ENCODE results near the gene GLB1L3. TPM values are rescaled to one million over a fixed set of nuclear protein-coding genes. Genes with fewer than 3 reads are reported as not detected.

Gene GLB1L3
- polyA plus RNA-seq, 1 donor (not counting 4 experiments of a cell fraction or from before 2014, with no cell fraction given): 3.0 TPM

DNA sequence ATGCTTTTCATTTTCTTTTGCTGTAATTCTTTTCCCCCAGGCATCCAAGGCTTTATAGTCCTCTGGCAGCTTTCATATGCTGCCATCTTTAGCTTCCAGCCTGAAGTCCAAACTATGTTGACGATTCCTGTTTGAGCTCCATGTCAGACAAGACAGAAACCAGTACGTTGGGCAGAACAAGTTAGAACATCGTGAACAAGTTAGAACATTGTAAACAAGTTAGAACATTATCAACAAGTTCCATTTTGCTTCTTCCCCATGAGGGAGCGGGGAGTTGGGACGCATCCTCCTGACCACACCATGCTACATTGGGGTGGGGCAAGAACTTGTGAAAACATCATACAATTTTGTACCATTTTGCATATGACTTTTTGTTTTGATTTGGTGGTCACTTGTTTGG lies 79.5 kb downstream of the GLB1L3 start:
- Histone ChIP-seq H3K79me2 (ENCODE audit: control insufficient read depth, insufficient read depth, low read length) (no peaks in the 10 kb centered on the region), H3K4me3 (ENCODE audit: control insufficient read depth in 2 of 3, extremely low read depth in 1 of 3, insufficient read depth in 2 of 3, low read depth in 1 of 3, low read length in 3 of 3) (no peak overlapping the region), H3K4me2 (ENCODE audit: control insufficient read depth, extremely low read depth, insufficient read depth, low read depth, low read length) (no peak overlapping the region), H3K9me1 (ENCODE audit: control insufficient read depth, extremely low read depth, insufficient read depth, low read length) (no peaks in the 10 kb centered on the region), H4K20me1 (ENCODE audit: control insufficient read depth, extremely low read depth, insufficient read depth, low read length) (no peaks in the 10 kb centered on the region), H2AFZ (ENCODE audit: control insufficient read depth, low read length) (no peak overlapping the region), H3K27me3 (ENCODE audit: control insufficient read depth, extremely low read depth, insufficient read depth, low read length) (no peaks in the 10 kb centered on the region), H3K9ac (ENCODE audit: control insufficient read depth, extremely low read depth, insufficient read depth, low read length) (no peak overlapping the region), H3K4me1 (ENCODE audit: control insufficient read depth, extremely low read depth, insufficient read depth, low read length) (no peaks in the 10 kb centered on the region), H3K36me3 (ENCODE audit: control insufficient read depth in 2 of 2, extremely low read depth in 1 of 2, insufficient read depth in 2 of 2, low read length in 2 of 2) (no peaks in the 10 kb centered on the region), H3K9me3 (ENCODE audit: control insufficient read depth, low read depth, low read length) (no peaks in the 10 kb centered on the region), H3K27ac (ENCODE audit: control insufficient read depth, insufficient read depth, low read length) (no peak overlapping the region)
- DNase-seq (ENCODE audit: low read depth, low spot score): no peak
- dilution Hi-C loops (cut with MboI; ENCODE audit: extremely low pct_ligation_motif_present, low sequenced_read_pairs): no loop called here
- TF ChIP-seq, protein P1, sequence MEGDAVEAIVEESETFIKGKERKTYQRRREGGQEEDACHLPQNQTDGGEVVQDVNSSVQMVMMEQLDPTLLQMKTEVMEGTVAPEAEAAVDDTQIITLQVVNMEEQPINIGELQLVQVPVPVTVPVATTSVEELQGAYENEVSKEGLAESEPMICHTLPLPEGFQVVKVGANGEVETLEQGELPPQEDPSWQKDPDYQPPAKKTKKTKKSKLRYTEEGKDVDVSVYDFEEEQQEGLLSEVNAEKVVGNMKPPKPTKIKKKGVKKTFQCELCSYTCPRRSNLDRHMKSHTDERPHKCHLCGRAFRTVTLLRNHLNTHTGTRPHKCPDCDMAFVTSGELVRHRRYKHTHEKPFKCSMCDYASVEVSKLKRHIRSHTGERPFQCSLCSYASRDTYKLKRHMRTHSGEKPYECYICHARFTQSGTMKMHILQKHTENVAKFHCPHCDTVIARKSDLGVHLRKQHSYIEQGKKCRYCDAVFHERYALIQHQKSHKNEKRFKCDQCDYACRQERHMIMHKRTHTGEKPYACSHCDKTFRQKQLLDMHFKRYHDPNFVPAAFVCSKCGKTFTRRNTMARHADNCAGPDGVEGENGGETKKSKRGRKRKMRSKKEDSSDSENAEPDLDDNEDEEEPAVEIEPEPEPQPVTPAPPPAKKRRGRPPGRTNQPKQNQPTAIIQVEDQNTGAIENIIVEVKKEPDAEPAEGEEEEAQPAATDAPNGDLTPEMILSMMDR (optimal IDR thresholded peaks at IDR 0.05 in 1 of 3, IDR thresholded peaks at IDR 0.05 in 1 of 3, conservative IDR thresholded peaks at IDR 0.05 in 1 of 3; ENCODE audit: extremely low read depth in 1 of 3, insufficient read depth in 2 of 3, low read length in 3 of 3): no peak
- no peak for TF ChIP-seq EZH2 (IDR thresholded peaks at IDR 0.05; ENCODE audit: low read length)
- peak; percentile 29 for FAIRE-seq

DNA sequence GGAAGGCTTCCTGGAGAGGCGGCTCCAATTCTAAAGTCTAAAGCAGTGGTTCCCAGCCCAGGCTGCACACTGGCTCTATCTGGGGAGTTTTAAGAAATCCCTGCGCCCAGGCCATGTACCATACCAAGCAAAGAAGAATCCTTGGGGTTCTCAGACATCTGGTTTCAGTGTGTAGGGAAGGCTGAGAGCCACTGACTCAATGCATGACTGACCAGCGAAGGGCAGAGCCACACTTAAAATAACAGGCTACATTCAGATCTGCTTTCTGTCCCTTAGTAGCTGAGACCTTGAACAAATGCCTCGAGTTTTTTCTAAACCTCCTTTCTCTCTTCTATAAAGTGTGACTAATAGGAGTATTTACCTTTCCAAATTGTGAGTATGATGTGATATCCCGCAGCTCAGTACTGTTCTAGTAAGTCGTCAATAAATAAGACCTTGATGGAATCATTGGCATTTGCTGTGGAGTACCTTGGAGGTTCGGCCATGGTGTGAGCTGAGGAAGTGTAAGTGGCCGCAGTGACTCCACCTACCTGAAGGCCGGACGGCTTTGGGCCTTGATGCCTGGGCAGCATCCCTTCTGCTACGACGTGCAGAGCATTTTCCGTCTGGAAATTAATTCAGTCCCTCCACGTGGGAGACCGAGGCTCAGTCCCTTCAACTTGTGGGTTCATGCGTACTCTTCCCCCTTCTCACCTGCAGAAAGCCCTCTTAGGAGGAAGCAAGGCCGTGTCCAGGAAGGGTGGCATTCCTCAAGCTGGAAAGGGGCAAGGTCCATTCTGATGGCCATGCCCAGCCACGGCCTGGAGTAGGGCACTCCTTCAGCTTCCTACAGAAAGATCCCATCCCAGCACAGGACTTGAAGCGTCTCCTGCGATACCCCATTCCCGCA lies 80.7 kb downstream of the GLB1L3 start:
- Histone ChIP-seq H3K36me3 (ENCODE audit: control insufficient read depth in 2 of 2, extremely low read depth in 1 of 2, insufficient read depth in 2 of 2, low read length in 2 of 2) (no peaks in the 10 kb centered on the region), H2AFZ (ENCODE audit: control insufficient read depth, low read length) (no peak overlapping the region), H3K79me2 (ENCODE audit: control insufficient read depth, insufficient read depth, low read length) (no peaks in the 10 kb centered on the region), H4K20me1 (ENCODE audit: control insufficient read depth, extremely low read depth, insufficient read depth, low read length) (no peaks in the 10 kb centered on the region), H3K27me3 (ENCODE audit: control insufficient read depth, extremely low read depth, insufficient read depth, low read length) (no peaks in the 10 kb centered on the region), H3K4me2 (ENCODE audit: control insufficient read depth, extremely low read depth, insufficient read depth, low read depth, low read length) (no peak overlapping the region), H3K9me3 (ENCODE audit: control insufficient read depth, low read depth, low read length) (no peaks in the 10 kb centered on the region), H3K27ac (ENCODE audit: control insufficient read depth, insufficient read depth, low read length) (no peak overlapping the region), H3K9ac (ENCODE audit: control insufficient read depth, extremely low read depth, insufficient read depth, low read length) (no peak overlapping the region), H3K9me1 (ENCODE audit: control insufficient read depth, extremely low read depth, insufficient read depth, low read length) (no peaks in the 10 kb centered on the region), H3K4me1 (ENCODE audit: control insufficient read depth, extremely low read depth, insufficient read depth, low read length) (no peaks in the 10 kb centered on the region), H3K4me3 (ENCODE audit: control insufficient read depth in 2 of 3, extremely low read depth in 1 of 3, insufficient read depth in 2 of 3, low read depth in 1 of 3, low read length in 3 of 3) (no peak overlapping the region)
- dilution Hi-C loops (cut with MboI; ENCODE audit: extremely low pct_ligation_motif_present, low sequenced_read_pairs): no loop called here
- FAIRE-seq (no peak), DNase-seq (ENCODE audit: low read depth, low spot score) (no peak)
- TF ChIP-seq, protein P1 (optimal IDR thresholded peaks at IDR 0.05 in 1 of 3, IDR thresholded peaks at IDR 0.05 in 1 of 3, conservative IDR thresholded peaks at IDR 0.05 in 1 of 3; ENCODE audit: extremely low read depth in 1 of 3, insufficient read depth in 2 of 3, low read length in 3 of 3): no peak
- no peak for TF ChIP-seq EZH2 (IDR thresholded peaks at IDR 0.05; ENCODE audit: low read length)

Data from keratinocyte (primary cell).